ENCODE results near the gene POLD2.
"Not testable (repeated sequence)": the region's sequence is repeated elsewhere in the genome, so short reads cannot be mapped to it uniquely, and the experiment has no call there.

Gene POLD2

DNA sequence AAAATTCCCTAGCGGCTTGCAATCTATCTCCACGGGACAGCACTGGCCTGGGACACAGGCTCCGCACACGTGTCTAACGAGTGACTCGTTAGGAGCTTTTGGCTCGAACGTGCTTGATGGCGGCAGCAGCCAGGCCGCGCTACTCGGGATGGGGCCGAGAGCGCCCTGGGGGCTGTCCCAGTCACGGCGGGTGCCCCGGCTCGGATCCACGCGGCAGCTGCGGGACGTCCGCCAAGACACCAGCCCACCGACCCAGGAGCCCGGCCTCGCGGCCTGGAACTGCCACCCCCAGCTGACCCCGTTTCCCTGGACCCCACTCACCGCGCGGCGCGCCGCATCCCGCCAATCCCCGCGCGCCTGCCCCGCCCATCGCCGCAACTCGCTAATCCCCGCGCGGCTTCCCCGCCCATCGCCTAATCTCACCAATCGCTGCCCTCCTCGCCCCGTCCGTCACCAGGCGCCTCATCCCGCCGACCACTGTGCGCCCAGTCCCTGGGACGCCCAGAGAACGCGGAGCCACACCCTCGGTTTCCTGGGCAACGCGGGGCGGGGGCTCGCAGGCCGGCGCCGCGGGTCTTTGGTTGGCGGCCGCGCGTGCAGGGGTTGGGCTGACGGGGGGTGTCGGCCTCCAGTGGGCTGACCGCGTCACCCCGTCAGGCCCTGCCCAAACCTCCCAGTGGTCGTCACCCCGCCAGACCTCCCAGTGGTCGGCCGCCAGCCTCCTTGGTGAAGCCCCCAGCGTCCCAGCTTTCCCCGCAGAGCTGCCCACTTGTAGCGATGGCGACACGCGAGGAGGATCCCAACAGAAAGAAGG is at the start of gene POLD2:
Gene POLD2, minus strand, starts transcription at position 359 of the 814 bp plus-strand sequence. CDS start 1,495 bp downstream, outside the sequence.
- peak; percentile 84 for DNase-seq (ENCODE audit: extremely low read depth, low read depth)
- TF ChIP-seq, protein P1, sequence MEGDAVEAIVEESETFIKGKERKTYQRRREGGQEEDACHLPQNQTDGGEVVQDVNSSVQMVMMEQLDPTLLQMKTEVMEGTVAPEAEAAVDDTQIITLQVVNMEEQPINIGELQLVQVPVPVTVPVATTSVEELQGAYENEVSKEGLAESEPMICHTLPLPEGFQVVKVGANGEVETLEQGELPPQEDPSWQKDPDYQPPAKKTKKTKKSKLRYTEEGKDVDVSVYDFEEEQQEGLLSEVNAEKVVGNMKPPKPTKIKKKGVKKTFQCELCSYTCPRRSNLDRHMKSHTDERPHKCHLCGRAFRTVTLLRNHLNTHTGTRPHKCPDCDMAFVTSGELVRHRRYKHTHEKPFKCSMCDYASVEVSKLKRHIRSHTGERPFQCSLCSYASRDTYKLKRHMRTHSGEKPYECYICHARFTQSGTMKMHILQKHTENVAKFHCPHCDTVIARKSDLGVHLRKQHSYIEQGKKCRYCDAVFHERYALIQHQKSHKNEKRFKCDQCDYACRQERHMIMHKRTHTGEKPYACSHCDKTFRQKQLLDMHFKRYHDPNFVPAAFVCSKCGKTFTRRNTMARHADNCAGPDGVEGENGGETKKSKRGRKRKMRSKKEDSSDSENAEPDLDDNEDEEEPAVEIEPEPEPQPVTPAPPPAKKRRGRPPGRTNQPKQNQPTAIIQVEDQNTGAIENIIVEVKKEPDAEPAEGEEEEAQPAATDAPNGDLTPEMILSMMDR (IDR thresholded peaks at IDR 0.05; ENCODE audit: low read depth, low read length), result no peak

DNA sequence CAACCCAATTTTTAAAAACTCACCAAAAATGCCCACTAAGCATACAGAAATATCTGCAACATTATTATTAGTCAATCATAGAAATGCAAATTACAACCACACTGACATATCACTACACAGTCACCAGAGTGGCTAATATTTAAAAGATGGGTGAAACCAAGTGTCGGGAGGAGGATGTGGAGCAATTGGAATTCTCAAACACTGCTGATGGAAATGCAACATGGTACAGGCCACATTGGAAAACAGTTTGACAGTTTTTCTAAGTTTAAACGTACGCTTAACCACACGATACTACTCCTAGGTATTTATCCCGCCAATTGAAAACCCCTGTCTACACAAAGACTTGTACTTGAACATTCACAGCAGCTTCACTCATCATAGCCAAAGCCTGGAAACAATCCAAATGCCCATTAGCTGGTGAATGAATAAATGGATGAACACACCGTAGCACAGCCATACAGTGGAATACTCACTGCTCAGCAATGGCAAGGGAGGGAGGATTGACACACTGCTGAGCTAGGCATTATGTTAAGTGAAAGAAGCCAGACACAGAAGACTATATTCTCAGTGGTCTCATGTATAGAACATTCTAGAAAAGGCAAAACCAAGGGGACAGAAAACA is 49.6 kb upstream of the POLD2 start:
- TF ChIP-seq, protein P1 (IDR thresholded peaks at IDR 0.05; ENCODE audit: low read depth, low read length), result no peak
- DNase-seq (ENCODE audit: extremely low read depth, low read depth), result no peak

DNA sequence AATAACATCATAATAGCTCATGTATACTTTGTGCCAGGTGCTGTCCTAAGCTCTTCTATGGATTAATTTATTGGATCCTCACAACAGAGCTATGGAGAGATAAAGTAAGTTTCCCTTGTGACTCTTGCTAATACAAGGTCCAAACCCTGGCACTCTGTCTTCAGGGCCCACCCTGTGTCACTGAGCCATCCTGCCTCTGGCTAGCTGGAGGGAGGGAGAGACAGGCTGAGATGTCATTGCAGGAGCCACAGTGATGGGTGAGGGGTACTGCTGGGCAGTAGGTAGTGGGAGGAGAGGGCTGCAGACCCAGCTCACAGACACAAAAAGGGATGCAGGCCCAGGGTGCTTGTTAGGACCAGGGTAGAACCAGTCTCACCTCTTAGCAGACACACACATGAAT is 49.0 kb upstream of the POLD2 start:
- TF ChIP-seq, protein P1 (IDR thresholded peaks at IDR 0.05; ENCODE audit: low read depth, low read length), result no peak
- no peak for DNase-seq (ENCODE audit: extremely low read depth, low read depth)

DNA sequence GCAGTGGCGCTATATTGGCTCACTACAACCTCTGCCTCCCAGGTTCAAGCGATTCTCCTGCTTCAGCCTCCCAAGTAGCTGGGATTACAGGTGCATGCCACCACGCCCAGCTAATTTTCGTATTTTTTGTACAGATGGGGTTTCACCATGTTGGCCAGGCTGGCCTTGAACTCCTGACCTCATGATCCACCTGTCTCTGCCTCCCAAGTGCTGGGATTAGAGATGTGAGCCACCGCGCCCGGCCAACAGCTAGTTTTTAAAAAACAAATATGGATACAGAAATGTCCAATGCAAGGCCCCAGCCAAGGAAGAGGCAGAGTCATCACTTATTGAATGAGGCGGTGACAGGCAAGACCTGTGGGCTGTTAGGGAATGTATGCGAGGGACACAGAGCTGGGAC is 48.6 kb upstream of the POLD2 start:
- DNase-seq (ENCODE audit: extremely low read depth, low read depth), result not testable (repeated sequence)

DNA sequence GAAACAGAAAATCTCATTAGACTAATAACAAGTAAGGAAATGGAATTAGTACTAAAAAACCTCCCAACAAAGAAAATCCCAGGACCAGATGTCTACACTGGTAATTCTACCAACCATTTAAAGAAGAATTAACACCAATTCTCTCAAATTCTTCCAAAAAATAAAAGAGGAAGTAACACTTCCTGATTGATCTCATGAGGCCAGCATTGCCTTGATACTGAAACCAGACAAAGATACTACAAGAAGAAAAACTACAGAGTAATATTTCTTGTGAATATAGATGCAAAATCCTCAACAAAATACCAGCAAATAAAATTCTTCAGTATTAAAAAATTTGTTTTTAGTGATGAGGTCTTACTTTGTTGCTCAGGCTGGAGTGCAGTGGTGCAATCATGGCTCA is 44.6 kb upstream of the POLD2 start:
- no peak for DNase-seq (ENCODE audit: extremely low read depth, low read depth)
- TF ChIP-seq, protein P1 (IDR thresholded peaks at IDR 0.05; ENCODE audit: low read depth, low read length), result no peak

DNA sequence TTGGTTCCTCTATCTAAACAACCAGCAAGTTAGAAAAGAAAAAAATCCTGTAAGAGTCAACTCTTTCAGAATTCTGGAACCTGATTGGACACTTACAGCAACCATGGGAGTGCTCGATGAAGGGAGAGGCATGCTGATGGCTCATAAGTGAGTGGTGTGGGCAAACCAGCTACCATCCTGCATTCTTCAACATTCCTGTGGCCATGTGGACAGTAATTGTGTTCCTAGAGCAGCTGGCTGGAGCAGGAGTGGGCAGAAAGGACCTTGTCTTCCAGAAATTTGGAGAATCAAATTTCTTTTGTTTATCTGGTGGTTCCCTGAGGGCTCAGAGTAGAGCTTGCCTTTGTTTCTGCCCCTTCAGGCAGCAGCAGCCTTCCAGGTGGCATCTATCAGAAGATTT is 40.2 kb upstream of the POLD2 start:
- DNase-seq (ENCODE audit: extremely low read depth, low read depth), result peak; percentile 88
- TF ChIP-seq, protein P1 (IDR thresholded peaks at IDR 0.05; ENCODE audit: low read depth, low read length), result no peak; the same call in 1 of the 2 replicates

DNA sequence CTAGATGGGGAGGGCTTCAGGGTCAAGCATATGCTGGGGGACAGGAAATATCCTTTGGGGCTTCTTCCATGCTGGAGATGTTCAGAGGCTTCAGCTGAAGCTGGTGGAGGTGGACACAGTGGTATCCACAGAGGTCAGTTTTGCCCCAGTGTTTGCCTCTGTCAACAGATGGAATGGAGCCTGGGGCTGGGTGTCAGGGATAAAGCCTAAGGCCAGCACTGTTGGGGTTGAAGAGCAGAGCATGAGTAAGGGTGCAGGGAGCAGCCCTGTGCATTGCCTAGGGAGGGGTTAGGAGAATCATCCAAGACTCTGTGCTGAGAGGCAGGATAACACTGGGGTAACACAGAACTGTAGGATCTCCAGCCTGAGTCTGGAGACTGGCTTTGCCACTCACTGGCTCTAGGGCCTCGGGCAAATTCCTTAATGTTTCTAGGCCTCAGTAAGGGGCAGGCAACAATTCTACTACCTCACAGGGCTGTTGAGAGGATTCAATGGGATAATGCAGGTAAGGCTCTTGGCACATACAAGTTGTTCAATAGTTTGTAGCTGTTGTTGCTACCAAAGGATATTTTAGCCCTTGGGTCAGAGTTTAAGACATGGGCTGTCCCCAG is 39.5 kb upstream of the POLD2 start:
- no peak for DNase-seq (ENCODE audit: extremely low read depth, low read depth)
- TF ChIP-seq, protein P1 (IDR thresholded peaks at IDR 0.05; ENCODE audit: low read depth, low read length), result no peak

Measured in AG09319 (cell line).